ENCODE data around the gene ECT2.

ECT2 gene

DNA sequence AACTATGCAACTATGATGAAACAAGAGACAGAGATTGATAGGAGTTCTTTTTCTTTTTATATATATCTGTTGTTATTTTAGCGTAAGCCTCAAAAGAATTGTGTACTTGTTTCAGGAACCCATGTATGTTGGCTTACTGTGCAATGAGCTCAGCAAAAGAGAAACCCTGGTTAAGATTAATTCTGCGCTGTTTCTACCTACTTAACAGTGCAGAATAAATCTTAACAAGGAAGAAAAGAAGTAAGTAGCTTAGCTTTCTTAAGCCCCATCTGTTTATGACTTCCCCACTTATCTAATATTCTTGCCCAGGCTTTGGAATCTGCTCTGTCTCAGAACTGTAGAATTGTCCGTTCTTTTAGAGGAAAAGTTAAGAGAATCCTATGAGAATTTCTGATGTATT is 27.4 kb downstream of the ECT2 start:
- no peaks in the 10 kb centered on the region for H3K27me3 ChIP-seq (replicated peaks; ENCODE audit: control insufficient read depth, insufficient read depth, low read length)
- TF ChIP-seq CTCF (IDR thresholded peaks at IDR 0.05; ENCODE audit: insufficient read depth, low read length, poor library complexity, severe bottlenecking): no peak
- H3K36me3 ChIP-seq (ENCODE audit: control insufficient read depth, insufficient read depth, low read length): peaks cover 2% of the 10 kb centered on the region; the same call in 1 of the 2 replicates
- H3K4me3 ChIP-seq (replicated peaks; ENCODE audit: low read depth, low read length): no peak overlapping the region
- no peak for DNase-seq (ENCODE audit: extremely low read depth, insufficient read length)

DNA sequence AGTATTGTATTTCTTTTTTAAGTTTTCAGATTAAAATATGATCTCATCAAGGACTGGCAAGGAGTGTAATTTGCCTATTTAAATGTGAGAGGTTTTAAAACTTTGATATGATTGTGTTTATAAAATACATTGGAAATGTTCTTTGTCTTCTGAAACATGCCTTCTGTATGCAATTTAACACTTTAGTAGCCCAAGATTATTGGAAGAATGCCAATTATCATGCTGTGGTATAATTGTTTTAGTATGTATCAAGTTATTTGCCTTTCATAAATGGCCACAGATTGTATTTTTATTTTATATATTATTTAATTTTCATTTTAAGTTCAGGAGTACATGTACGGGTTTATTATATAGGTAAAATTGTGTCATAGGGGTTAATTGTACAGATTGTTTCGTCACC is 31.7 kb downstream of the ECT2 start:
- H3K36me3 ChIP-seq (ENCODE audit: control insufficient read depth, insufficient read depth, low read length): no peaks in the 10 kb centered on the region; the same call in 1 of the 2 replicates
- no peak for DNase-seq (ENCODE audit: extremely low read depth, insufficient read length)
- no peaks in the 10 kb centered on the region for H3K27me3 ChIP-seq (replicated peaks; ENCODE audit: control insufficient read depth, insufficient read depth, low read length)
- no peak for TF ChIP-seq CTCF (IDR thresholded peaks at IDR 0.05; ENCODE audit: insufficient read depth, low read length, poor library complexity, severe bottlenecking)
- no peak overlapping the region for H3K4me3 ChIP-seq (replicated peaks; ENCODE audit: low read depth, low read length)

DNA sequence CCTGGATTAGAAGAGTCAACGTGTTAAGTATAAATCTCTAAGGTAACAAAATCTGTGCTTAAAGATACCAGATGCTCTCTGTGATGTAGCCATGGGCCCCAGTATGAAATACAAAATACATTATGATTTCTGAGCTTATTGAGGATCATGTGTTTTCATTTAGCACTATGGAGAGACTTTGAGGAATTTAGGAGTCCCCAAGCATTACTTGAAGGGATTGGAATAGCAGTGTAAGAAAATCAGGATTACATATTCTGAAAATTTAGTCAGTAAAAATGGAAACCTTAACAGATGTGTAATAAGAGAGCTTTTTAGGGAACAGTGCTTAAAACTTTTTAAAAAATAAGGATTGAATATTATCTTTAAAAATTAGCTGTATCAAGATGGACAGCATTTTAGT is 35.5 kb downstream of the ECT2 start:
- no peaks in the 10 kb centered on the region for H3K27me3 ChIP-seq (replicated peaks; ENCODE audit: control insufficient read depth, insufficient read depth, low read length)
- no peak for TF ChIP-seq CTCF (IDR thresholded peaks at IDR 0.05; ENCODE audit: insufficient read depth, low read length, poor library complexity, severe bottlenecking)
- peaks cover 3% of the 10 kb centered on the region for H3K36me3 ChIP-seq (ENCODE audit: control insufficient read depth, insufficient read depth, low read length)
- H3K4me3 ChIP-seq (replicated peaks; ENCODE audit: low read depth, low read length): no peak overlapping the region
- DNase-seq (ENCODE audit: extremely low read depth, insufficient read length): no peak

- H3K4me3 ChIP-seq (replicated peaks; ENCODE audit: low read depth, low read length): no peak overlapping the region
These were observed 36.5 kb downstream of the ECT2 start for GRCh38 chr3:172787019-172787418.

DNA sequence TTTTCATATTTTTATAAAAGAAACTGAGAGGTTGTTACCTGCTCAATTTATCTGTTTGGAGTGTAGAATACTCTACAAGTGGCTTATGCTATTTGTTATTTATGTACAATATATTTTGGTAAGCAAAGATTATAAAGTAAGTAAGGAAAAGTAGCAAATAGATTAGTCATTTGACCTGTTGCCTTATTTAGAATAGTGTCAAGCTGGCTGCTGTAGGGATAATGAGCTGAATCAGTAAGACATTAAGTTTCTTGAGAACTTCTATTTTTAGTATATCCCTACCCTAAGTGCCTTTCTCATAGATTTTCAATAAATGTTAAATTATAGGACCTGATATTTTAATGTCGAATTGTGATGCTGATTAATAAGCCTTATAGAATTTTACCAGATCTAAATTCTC is 37.2 kb downstream of the ECT2 start:
- no peak overlapping the region for H3K4me3 ChIP-seq (replicated peaks; ENCODE audit: low read depth, low read length)
- no peak for TF ChIP-seq CTCF (IDR thresholded peaks at IDR 0.05; ENCODE audit: insufficient read depth, low read length, poor library complexity, severe bottlenecking)
- DNase-seq (ENCODE audit: extremely low read depth, insufficient read length): no peak
- no peaks in the 10 kb centered on the region for H3K27me3 ChIP-seq (replicated peaks; ENCODE audit: control insufficient read depth, insufficient read depth, low read length)
- H3K36me3 ChIP-seq (ENCODE audit: control insufficient read depth, insufficient read depth, low read length): peaks cover 3% of the 10 kb centered on the region

More at GRCh38 chr3:172787019-172787418, 36.5 kb downstream of the ECT2 start:
- no peaks in the 10 kb centered on the region for H3K27me3 ChIP-seq (replicated peaks; ENCODE audit: control insufficient read depth, insufficient read depth, low read length)
- DNase-seq (ENCODE audit: extremely low read depth, insufficient read length): no peak
- peaks cover 3% of the 10 kb centered on the region for H3K36me3 ChIP-seq (ENCODE audit: control insufficient read depth, insufficient read depth, low read length)
- no peak for TF ChIP-seq CTCF (IDR thresholded peaks at IDR 0.05; ENCODE audit: insufficient read depth, low read length, poor library complexity, severe bottlenecking)

GRCh38 chr3:172799246-172799645 is 48.7 kb downstream of the ECT2 start:
- no peak for DNase-seq (ENCODE audit: extremely low read depth, insufficient read length)
- H3K36me3 ChIP-seq (ENCODE audit: control insufficient read depth, insufficient read depth, low read length): no peaks in the 10 kb centered on the region; the same call in none of the 2 replicates
- no peak for TF ChIP-seq CTCF (IDR thresholded peaks at IDR 0.05; ENCODE audit: insufficient read depth, low read length, poor library complexity, severe bottlenecking)
- H3K4me3 ChIP-seq (replicated peaks; ENCODE audit: low read depth, low read length): no peak overlapping the region
- no peaks in the 10 kb centered on the region for H3K27me3 ChIP-seq (replicated peaks; ENCODE audit: control insufficient read depth, insufficient read depth, low read length)

Measured in GM06990 (cell line).